Measurements from ENCODE around the gene CYP4A22.

GRCh38 chr1:47187231-47187925 is 50.1 kb downstream of the CYP4A22 start:
- TF ChIP-seq ZFP41 (tag by site-specific recombination; IDR thresholded peaks at IDR 0.05; ENCODE audit: borderline replicate concordance): no peak
- TF ChIP-seq CTCF (tag by site-specific recombination; IDR thresholded peaks at IDR 0.05): no peak
- TF ChIP-seq ZNF174 (tag by site-specific recombination; IDR thresholded peaks at IDR 0.05): no peak
- no peak for TF ChIP-seq ZBTB21 (tag by site-specific recombination; IDR thresholded peaks at IDR 0.05)
- TF ChIP-seq ZNF792 (tag by site-specific recombination; IDR thresholded peaks at IDR 0.05): no peak
- no peak for TF ChIP-seq PATZ1 (tag by site-specific recombination; IDR thresholded peaks at IDR 0.05)
- no peak for TF ChIP-seq ZNF335 (tag by site-specific recombination; conservative IDR thresholded peaks at IDR 0.05)
- TF ChIP-seq ZNF404 (tag by site-specific recombination; IDR thresholded peaks at IDR 0.05): no peak
- TF ChIP-seq REST (tag by site-specific recombination; IDR thresholded peaks at IDR 0.05): no peak
- TF ChIP-seq ZBTB11 (tag by site-specific recombination; conservative IDR thresholded peaks at IDR 0.05; ENCODE audit: low read depth): no peak
- no peak for TF ChIP-seq ZNF580 (tag by site-specific recombination; IDR thresholded peaks at IDR 0.05)
- TF ChIP-seq TCF7L2 (IDR thresholded peaks at IDR 0.05; ENCODE audit: borderline replicate concordance, low read depth, low read length): no peak
- TF ChIP-seq ZNF791 (tag by site-specific recombination; IDR thresholded peaks at IDR 0.05): no peak
- TF ChIP-seq SALL2 (tag by site-specific recombination; IDR thresholded peaks at IDR 0.05; ENCODE audit: borderline replicate concordance): no peak
